Measurements from ENCODE around the gene REPS1.
A peak's percentile ranks its signal among the peaks of the same experiment; 100 is the strongest.

REPS1 gene

GRCh38 chr6:139017227-139017626, 29.2 kb upstream of the REPS1 start:
- H3K27me3 ChIP-seq (ENCODE audit: control insufficient read depth, low read length) = no peaks in the 10 kb centered on the region
- no peaks in the 10 kb centered on the region for H3K9me3 ChIP-seq (ENCODE audit: control insufficient read depth, insufficient read depth, low read length)
- H3K9me2 ChIP-seq (replicated peaks; ENCODE audit: control insufficient read depth, low read length) = no peaks in the 10 kb centered on the region
- H3K4me3 ChIP-seq (ENCODE audit: low read length) = no peak overlapping the region
- no peaks in the 10 kb centered on the region for H3F3A ChIP-seq (ENCODE audit: control insufficient read depth, insufficient read depth)
- H4K20me1 ChIP-seq (ENCODE audit: control insufficient read depth, insufficient read depth, low read depth, low read length) = no peaks in the 10 kb centered on the region
- H3K4me2 ChIP-seq (ENCODE audit: low read length) = peak overlapping the region; percentile 64
- TF ChIP-seq EZH2phosphoT487 (IDR thresholded peaks at IDR 0.05; ENCODE audit: borderline replicate concordance, low read length) (no peak), CTCF (IDR thresholded peaks at IDR 0.05; ENCODE audit: low read depth, low read length, poor library complexity, severe bottlenecking) (no peak)
- H3K36me3 ChIP-seq (ENCODE audit: control insufficient read depth, low read length) = no peaks in the 10 kb centered on the region
- no peaks in the 10 kb centered on the region for H3K79me2 ChIP-seq (ENCODE audit: control insufficient read depth, low read length)
- no peak overlapping the region for H3K27ac ChIP-seq (ENCODE audit: low read depth, low read length)
- H3K4me1 ChIP-seq (ENCODE audit: control insufficient read depth, low read length) = peaks cover 17% of the 10 kb centered on the region

GRCh38 chr6:139016337-139017213, 28.5 kb upstream of the REPS1 start:
- Histone ChIP-seq H3K27me3 (ENCODE audit: control insufficient read depth, low read length) (no peaks in the 10 kb centered on the region), H3K4me1 (ENCODE audit: control insufficient read depth, low read length) (peaks cover 17% of the 10 kb centered on the region), H3K4me2 (ENCODE audit: low read length) (peak overlapping the region; percentile 64), H3K79me2 (ENCODE audit: control insufficient read depth, low read length) (no peaks in the 10 kb centered on the region), H3K36me3 (ENCODE audit: control insufficient read depth, low read length) (no peaks in the 10 kb centered on the region), H3K9me2 (replicated peaks; ENCODE audit: control insufficient read depth, low read length) (no peaks in the 10 kb centered on the region), H3K27ac (ENCODE audit: low read depth, low read length) (no peak overlapping the region), H4K20me1 (ENCODE audit: control insufficient read depth, insufficient read depth, low read depth, low read length) (no peaks in the 10 kb centered on the region), H3K9me3 (ENCODE audit: control insufficient read depth, insufficient read depth, low read length) (no peaks in the 10 kb centered on the region), H3K4me3 (ENCODE audit: low read length) (peak overlapping the region; percentile 51), H3F3A (ENCODE audit: control insufficient read depth, insufficient read depth) (no peaks in the 10 kb centered on the region)
- TF ChIP-seq EZH2phosphoT487 (IDR thresholded peaks at IDR 0.05; ENCODE audit: borderline replicate concordance, low read length) = no peak
- TF ChIP-seq CTCF (IDR thresholded peaks at IDR 0.05; ENCODE audit: low read depth, low read length, poor library complexity, severe bottlenecking) = no peak

- no peaks in the 10 kb centered on the region for H3K36me3 ChIP-seq (ENCODE audit: control insufficient read depth, low read length)
- no peaks in the 10 kb centered on the region for H3F3A ChIP-seq (ENCODE audit: control insufficient read depth, insufficient read depth)
- no peak overlapping the region for H3K4me2 ChIP-seq (ENCODE audit: low read length)
- no peaks in the 10 kb centered on the region for H3K79me2 ChIP-seq (ENCODE audit: control insufficient read depth, low read length)
- no peaks in the 10 kb centered on the region for H3K27me3 ChIP-seq (ENCODE audit: control insufficient read depth, low read length)
- no peaks in the 10 kb centered on the region for H3K9me3 ChIP-seq (ENCODE audit: control insufficient read depth, insufficient read depth, low read length)
- H3K27ac ChIP-seq (ENCODE audit: low read depth, low read length) = no peak overlapping the region
- no peaks in the 10 kb centered on the region for H4K20me1 ChIP-seq (ENCODE audit: control insufficient read depth, insufficient read depth, low read depth, low read length)
- H3K9me2 ChIP-seq (replicated peaks; ENCODE audit: control insufficient read depth, low read length) = no peaks in the 10 kb centered on the region
- peaks cover 17% of the 10 kb centered on the region for H3K4me1 ChIP-seq (ENCODE audit: control insufficient read depth, low read length)
- H3K4me3 ChIP-seq (ENCODE audit: low read length) = no peak overlapping the region
- TF ChIP-seq CTCF (IDR thresholded peaks at IDR 0.05; ENCODE audit: low read depth, low read length, poor library complexity, severe bottlenecking) (no peak), EZH2phosphoT487 (IDR thresholded peaks at IDR 0.05; ENCODE audit: borderline replicate concordance, low read length) (no peak)
Observed at GRCh38 chr6:139014945-139015344, 26.9 kb upstream of the REPS1 start.

Measured in DOHH2 (cell line).